Heart left ventricle (tissue), 16 donors: ENCODE measurements around the gene CELF2. TPM values are rescaled to one million over a fixed set of nuclear protein-coding genes. Genes with fewer than 3 reads are reported as not detected.
A peak's percentile ranks its signal among the peaks of the same experiment; 100 is the strongest.

Experiments
- ATAC-seq, 4 donors: fragments of 200-7000 bp; cut with Tn5 transposase; one replicate each; pipeline ENCODE4 v1.9.1; 2020 to 2022; ENCODE audit warnings: moderate library complexity in 4 of 4, mild to moderate bottlenecking in 3 of 4, moderate number of reproducible peaks in 1 of 4
- DNase-seq, 5 donors: peaks; one replicate each; pipeline ENCODE4 v3.0.0-alpha.2; 2020
- H3K27ac ChIP-seq, 12 donors: fragments of 200-600 bp; sonication (generic) in 4 of 12; one replicate each; pipeline versions ENCODE4 v1.5.0 to v1.8.0; 2016 to 2022; ENCODE audit warnings: mild to moderate bottlenecking in 2 of 12
- H3K27me3 ChIP-seq, 9 donors: fragments of 200-600 bp; sonication (generic) in 2 of 9; one replicate each; pipeline versions ENCODE4 v1.5.1 to v1.8.0; 2016 to 2022; ENCODE audit warnings: mild to moderate bottlenecking in 3 of 9
- H3K36me3 ChIP-seq, 9 donors: fragments of 200-600 bp; sonication (generic) in 2 of 9; one replicate each; pipeline versions ENCODE4 v1.5.0 to v1.8.0; 2018 to 2022; ENCODE audit warnings: mild to moderate bottlenecking in 2 of 9
- H3K4me1 ChIP-seq, 12 donors: fragments of 200-600 bp; sonication (generic) in 4 of 12; one replicate each; pipeline versions ENCODE4 v1.5.0 to v1.8.0; 2016 to 2022; ENCODE audit warnings: mild to moderate bottlenecking in 3 of 12
- H3K4me3 ChIP-seq, 12 donors: fragments of 200-600 bp; sonication (generic) in 4 of 12; one replicate each; pipeline versions ENCODE4 v1.5.0 to v1.8.0; 2017 to 2022; ENCODE audit warnings: mild to moderate bottlenecking in 9 of 12, moderate library complexity in 4 of 12
- H3K9me3 ChIP-seq, 12 donors: fragments of 200-600 bp; sonication (generic) in 4 of 12; one replicate each; pipeline versions ENCODE4 v1.5.0 to v1.8.0; 2016 to 2022; ENCODE audit warnings: mild to moderate bottlenecking in 1 of 12
- CTCF ChIP-seq, 12 donors: fragments of 200-600 bp; sonication (generic) in 4 of 12; IDR thresholded peaks; one replicate each; pipeline versions ENCODE4 v1.5.0 to v1.8.0; 2018 to 2022; ENCODE audit warnings: antibody characterized with exemption in 12 of 12, mild to moderate bottlenecking in 5 of 12
- POLR2A ChIP-seq, 2 donors: fragments of 450-650 bp; IDR thresholded peaks; one replicate each; pipeline ENCODE4 v1.6.1; 2017; ENCODE audit warnings: antibody characterized with exemption in 2 of 2, mild to moderate bottlenecking in 2 of 2, moderate library complexity in 2 of 2
- WGBS, 4 donors: extraction: QIAGEN DNeasy Blood & Tissue Kit in 2 of 4; methylation state at CpG; one replicate each; pipeline versions ENCODE4 v1.1.5 to v1.1.7; 2013 to 2018; 5-methylcytosine and 5-hydroxymethylcytosine counted together
- intact Hi-C, 10 donors: fragments of 100-400 bp; cut with DNase I; formaldehyde crosslinking; loops; one replicate each; pipeline versions ENCODE4 v1.11.1 to v1.14.2; 2022
- polyA plus RNA-seq, 2 donors: library from polyadenylated mRNA; stranded (reverse); fragments of 200-250 nt; gene quantifications; one replicate each; pipeline ENCODE4 v1.2.3, GENCODE V29; 2013
- total RNA-seq, 9 donors: library from RNA; depleted of rRNA in 2 of 9; stranded (reverse); fragments of >200 nt in 2 of 9; fragmentation: NEBNext Ultra II Directional in 3 of 9; extraction: Animal tissue kit (Norgen Biotek cat#: 25700) in 3 of 9; gene quantifications; one replicate each; pipeline versions ENCODE4 v1.1.0 to v1.2.4, GENCODE V29; 2016 to 2023
- donor health status: ischemic (EF 13 %, LVEDD 7.1; RV severe dilation, severe dysfunction).
- donor health status: healthy with polysubstance abuse.
- donor health status: DM: no; HTN: yes; CAD: no.
- donor health status: DM: no; HTN: no; CAD: no.
- donor health status: ischemic (EF 25% LVEDD 6.9; RV normal size, moderate dysfunction).
- donor health status: ischemic (EF 25% LVEDD 5.7; RV mildly dilated, moderate dysfunction).
- donor health status: healthy.
- donor health status: DM: yes; HTN: yes; CAD: no.
- donor health status: ischemic (EF 35%, LVEDD 5.7; RV mildly dilated, moderate dysfunction).
- donor health status: nonischemic (EF 11% LVEDD 7.7; RV severe dilation, severe dysfunction).
- donor health status: DM: yes; HTN: yes; CAD: no.
- donor health status: PGD.
- donor health status: ischemic (EF 29% LVEDD 5.4; RV normal size, mild dysfunction).
- donor health status: nonischemic (EF 23%, LVEDD 6.1; RV moderate dilation, normal function).

Gene CELF2
- total and polyA plus RNA-seq, 11 donors: 14.2 to 103 (median 67.1) TPM

- Histone ChIP-seq H3K4me1 (peaks cover 0 to 68% (median 26%) of the 10 kb centered on the region in 12 donors), H3K36me3 (peaks cover 0 to 43% (median 0%) of the 10 kb centered on the region in 9 donors), H3K27ac (peak overlapping the region in 9 of 12 donors; percentile 21 to 81 (median 53)), H3K9me3 (no peaks in the 10 kb centered on the region), H3K27me3 (no peaks in the 10 kb centered on the region), H3K4me3 (no peak overlapping the region)
- TF ChIP-seq CTCF (IDR thresholded peaks at IDR 0.05) (no peak), POLR2A (IDR thresholded peaks at IDR 0.05) (no peak)
- WGBS, 4 donors: 52 to 54% (median 53%) methylated on average over 12 of the region's 12 CpGs
- ATAC-seq: peak; percentile 67 to 84 (median 72)
- intact Hi-C loops: loop anchor here in 1 of 10 donors (5.0 kb wide), 1 partner anchor 37 kb away; no protein-coding TSS in a partner anchor
- peak in 2 of 5 donors; percentile 37 to 50 for DNase-seq
These were observed 207.2 kb downstream of the CELF2 start for GRCh38 chr10:11224792-11225416.

GRCh38 chr10:11225935-11226334 lies 208.3 kb downstream of the CELF2 start:
- WGBS, 4 donors: 57 to 67% (median 61%) methylated on average over 5 of the region's 5 CpGs
- Histone ChIP-seq H3K27me3 (no peaks in the 10 kb centered on the region), H3K4me1 (peaks cover 0 to 78% (median 28%) of the 10 kb centered on the region in 12 donors), H3K4me3 (no peak overlapping the region), H3K36me3 (peaks cover 0 to 51% (median 0%) of the 10 kb centered on the region in 9 donors), H3K9me3 (no peaks in the 10 kb centered on the region), H3K27ac (peak overlapping the region in 9 of 12 donors; percentile 3 to 81 (median 49))
- TF ChIP-seq POLR2A (IDR thresholded peaks at IDR 0.05) (no peak), CTCF (IDR thresholded peaks at IDR 0.05) (no peak)
- DNase-seq: peak in 2 of 5 donors; percentile 46 to 52
- peak in 3 of 4 donors; percentile 46 to 65 (median 63) for ATAC-seq
- intact Hi-C loops: no loop called here

GRCh38 chr10:11227103-11227502 lies 209.4 kb downstream of the CELF2 start:
- ATAC-seq (no peak), DNase-seq (no peak)
- Histone ChIP-seq H3K9me3 (peaks cover 0 to under 1% (median 0%) of the 10 kb centered on the region in 12 donors), H3K36me3 (peaks cover 0 to 42% (median 0%) of the 10 kb centered on the region in 9 donors), H3K27me3 (no peaks in the 10 kb centered on the region), H3K27ac (peak overlapping the region in 1 of 12 donors; percentile 51), H3K4me1 (peaks cover 0 to 82% (median 24%) of the 10 kb centered on the region in 12 donors), H3K4me3 (no peak overlapping the region)
- intact Hi-C loops: no loop called here
- TF ChIP-seq POLR2A (IDR thresholded peaks at IDR 0.05) (no peak), CTCF (IDR thresholded peaks at IDR 0.05) (no peak)
- 88 to 92% (median 89%) methylated on average over 7 of the region's 7 CpGs for WGBS, 4 donors

GRCh38 chr10:11229893-11230292 lies 212.2 kb downstream of the CELF2 start:
- Histone ChIP-seq H3K4me3 (no peak overlapping the region), H3K4me1 (peaks cover 0 to 65% (median 19%) of the 10 kb centered on the region in 12 donors), H3K36me3 (peaks cover 0 to 44% (median 0%) of the 10 kb centered on the region in 9 donors), H3K9me3 (peaks cover 0 to 10% (median 0%) of the 10 kb centered on the region in 12 donors), H3K27ac (no peak overlapping the region), H3K27me3 (no peaks in the 10 kb centered on the region)
- intact Hi-C loops: no loop called here
- 72 to 92% (median 81%) methylated on average over 5 of the region's 5 CpGs for WGBS, 4 donors
- DNase-seq (no peak), ATAC-seq (no peak)
- no peak for TF ChIP-seq POLR2A (IDR thresholded peaks at IDR 0.05)
- no peak for TF ChIP-seq CTCF (IDR thresholded peaks at IDR 0.05)
